Activated naive CD8-positive, alpha-beta T cell treated with anti-CD3 and anti-CD28 coated beads, Interleukin-2, amount 50 U/mL, for 24 hours (primary cell): ENCODE measurements around the gene KIF27.
A peak's percentile ranks its signal among the peaks of the same experiment; 100 is the strongest.
"Not testable (repeated sequence)": the region's sequence is repeated elsewhere in the genome, so short reads cannot be mapped to it uniquely, and the experiment has no call there.

Source experiments
- ATAC-seq: fragments of 150-1000 bp; cut with Tn5 transposase; one replicate; pipeline ENCODE4 v1.10.0; 2021
- DNase-seq: peaks from one replicate; pipeline ENCODE4 v3.0.0; 2021
- H3K27ac Mint-ChIP-seq: one replicate; pipeline ENCODE4 v1.8.0; 2021; ENCODE audit warnings: mild to moderate bottlenecking, mixed read lengths
- H3K27me3 Mint-ChIP-seq: one replicate; pipeline ENCODE4 v1.8.0; 2021; ENCODE audit warnings: mixed read lengths
- H3K36me3 Mint-ChIP-seq: one replicate; pipeline ENCODE4 v1.8.0; 2021; ENCODE audit warnings: low read depth, mixed read lengths
- H3K4me1 Mint-ChIP-seq: one replicate; pipeline ENCODE4 v1.8.0; 2021; ENCODE audit warnings: mixed read lengths
- H3K4me3 Mint-ChIP-seq: one replicate; pipeline ENCODE4 v1.8.0; 2021; ENCODE audit warnings: mild to moderate bottlenecking, moderate library complexity, mixed read lengths
- H3K9me3 Mint-ChIP-seq: one replicate; pipeline ENCODE4 v1.8.0; 2021; ENCODE audit warnings: mixed read lengths

KIF27 gene

GRCh38 chr9:83894301-83894700 is 26.9 kb downstream of the KIF27 start:
- DNase-seq, result not testable (repeated sequence)

DNA sequence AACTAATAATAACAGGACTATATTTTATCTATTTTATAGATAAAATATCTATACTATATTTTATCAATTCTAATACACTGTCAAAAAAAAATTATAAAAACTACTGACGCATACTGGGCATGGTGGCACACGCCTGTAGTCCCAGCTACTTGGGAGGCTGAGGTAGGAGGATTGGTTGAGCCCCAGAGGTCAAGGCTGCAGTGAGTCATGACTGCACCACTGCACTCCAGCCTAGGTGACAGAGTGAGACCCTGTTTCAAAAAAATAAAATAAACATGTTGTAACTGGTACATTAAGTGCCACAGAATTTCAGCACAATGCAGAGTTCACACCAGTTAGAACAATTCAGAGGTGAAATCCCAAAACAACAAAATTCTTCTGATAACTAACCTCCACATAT is 34.7 kb downstream of the KIF27 start:
- not testable (repeated sequence) for H3K27ac Mint-ChIP-seq, H3K9me3 Mint-ChIP-seq, H3K4me1 Mint-ChIP-seq, H3K4me3 Mint-ChIP-seq, H3K36me3 Mint-ChIP-seq, ATAC-seq, H3K27me3 Mint-ChIP-seq, DNase-seq

More at GRCh38 chr9:83894301-83894700, 26.9 kb downstream of the KIF27 start:
- not testable (repeated sequence) for H3K9me3 Mint-ChIP-seq, H3K27ac Mint-ChIP-seq, ATAC-seq, H3K4me3 Mint-ChIP-seq, H3K36me3 Mint-ChIP-seq, H3K27me3 Mint-ChIP-seq, H3K4me1 Mint-ChIP-seq

DNA sequence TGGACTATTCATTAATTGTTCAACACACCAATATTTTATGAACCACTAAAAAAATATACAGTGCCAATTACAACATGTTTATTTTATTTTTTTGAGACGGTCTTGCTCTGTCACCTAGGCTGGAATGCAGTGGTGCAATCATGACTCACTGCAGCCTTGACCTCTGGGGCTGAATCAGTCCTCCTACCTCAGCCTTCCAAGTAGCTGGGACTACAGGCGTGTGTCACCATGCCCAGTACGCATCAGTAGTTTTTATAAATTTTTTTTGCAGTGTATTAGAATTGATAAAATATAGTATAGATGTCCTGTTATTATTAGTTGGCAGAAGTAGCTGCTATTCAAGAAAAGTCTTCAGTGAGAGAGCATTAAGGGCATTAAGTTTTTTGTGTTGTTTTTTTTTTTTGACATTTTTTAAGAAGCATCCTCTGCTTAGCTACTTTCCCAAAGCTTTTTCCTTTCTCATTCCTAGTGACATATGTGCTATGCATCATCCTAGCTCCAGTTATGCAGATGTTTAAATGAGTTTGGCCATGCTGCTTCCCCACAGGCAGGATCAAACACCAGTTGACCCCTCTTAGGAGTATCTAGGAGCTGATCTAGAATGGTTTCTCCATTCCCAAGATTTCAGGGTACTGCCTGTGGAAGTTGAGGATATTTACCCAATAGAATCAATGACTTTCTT is 35.5 kb downstream of the KIF27 start:
- not testable (repeated sequence) for H3K4me3 Mint-ChIP-seq, H3K27ac Mint-ChIP-seq, H3K36me3 Mint-ChIP-seq, H3K4me1 Mint-ChIP-seq, ATAC-seq, H3K9me3 Mint-ChIP-seq, H3K27me3 Mint-ChIP-seq, DNase-seq

DNA sequence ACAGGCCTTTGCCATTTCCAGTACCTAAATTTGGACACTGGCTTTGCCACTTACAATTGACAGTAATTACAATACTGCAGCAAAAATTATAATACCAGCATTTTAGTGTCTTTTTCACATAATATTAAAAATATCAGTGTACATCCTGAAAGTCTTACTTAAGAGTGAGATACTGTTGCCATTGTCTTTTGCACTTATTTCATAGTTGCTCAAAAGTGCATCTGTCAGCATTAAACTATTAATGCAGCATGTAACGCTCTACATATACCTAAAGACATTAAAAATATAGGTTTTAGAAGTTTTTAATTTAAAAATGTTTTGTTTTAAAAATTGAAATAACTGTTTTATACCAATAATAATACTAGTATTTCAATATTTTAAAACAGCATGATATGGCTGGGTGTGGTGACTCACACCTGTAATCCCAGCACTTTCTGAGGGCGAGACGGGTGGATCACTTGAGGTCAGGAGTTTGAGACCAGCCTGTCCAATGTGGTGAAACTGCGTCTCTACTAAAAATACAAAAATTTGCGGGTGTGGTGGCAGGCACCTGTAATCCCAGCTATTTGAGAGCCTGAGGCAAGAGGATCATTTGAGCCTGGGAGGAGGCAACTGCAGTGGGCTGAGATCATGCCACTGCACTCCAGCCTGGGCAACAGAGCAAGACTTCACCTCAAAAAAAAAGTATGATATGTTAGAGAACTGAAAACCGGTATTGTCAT is 39.4 kb downstream of the KIF27 start:
- DNase-seq, result not testable (repeated sequence)

GRCh38 chr9:83875559-83875958 is 45.7 kb downstream of the KIF27 start:
- not testable (repeated sequence) for ATAC-seq, H3K4me3 Mint-ChIP-seq, DNase-seq, H3K27me3 Mint-ChIP-seq, H3K9me3 Mint-ChIP-seq, H3K27ac Mint-ChIP-seq, H3K36me3 Mint-ChIP-seq, H3K4me1 Mint-ChIP-seq

More for the DNA sequence above, 39.4 kb downstream of the KIF27 start:
- not testable (repeated sequence) for H3K9me3 Mint-ChIP-seq, H3K4me1 Mint-ChIP-seq, H3K36me3 Mint-ChIP-seq, H3K27me3 Mint-ChIP-seq, H3K27ac Mint-ChIP-seq, ATAC-seq, H3K4me3 Mint-ChIP-seq

DNA sequence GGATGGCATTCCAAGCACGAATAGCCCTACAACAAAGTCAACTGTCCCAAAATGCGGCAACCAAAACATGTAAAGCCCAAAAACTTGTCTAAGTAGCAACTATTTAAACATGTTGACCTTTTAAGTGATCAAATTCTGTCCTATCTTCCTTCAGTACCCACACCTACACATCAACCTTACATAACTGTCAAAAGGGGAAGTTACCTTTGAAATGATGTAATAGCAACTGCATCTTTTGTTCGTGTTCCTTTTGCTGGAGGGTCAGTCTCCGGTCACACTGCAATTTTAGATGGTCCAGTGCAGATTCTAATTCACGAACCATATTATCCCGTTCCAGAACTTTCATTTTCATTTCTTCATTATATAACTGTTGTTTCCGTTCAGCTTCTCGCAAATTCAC is 71.3 kb downstream of the KIF27 start:
- not testable (repeated sequence) for ATAC-seq, H3K4me1 Mint-ChIP-seq, H3K27ac Mint-ChIP-seq, H3K4me3 Mint-ChIP-seq, H3K36me3 Mint-ChIP-seq, DNase-seq, H3K27me3 Mint-ChIP-seq, H3K9me3 Mint-ChIP-seq

- H3K36me3 Mint-ChIP-seq, DNase-seq, H3K4me1 Mint-ChIP-seq, H3K9me3 Mint-ChIP-seq, H3K4me3 Mint-ChIP-seq, ATAC-seq, H3K27me3 Mint-ChIP-seq, H3K27ac Mint-ChIP-seq: not testable (repeated sequence)
Observed at GRCh38 chr9:83837070-83837643, 84.1 kb downstream of the KIF27 start.

DNA sequence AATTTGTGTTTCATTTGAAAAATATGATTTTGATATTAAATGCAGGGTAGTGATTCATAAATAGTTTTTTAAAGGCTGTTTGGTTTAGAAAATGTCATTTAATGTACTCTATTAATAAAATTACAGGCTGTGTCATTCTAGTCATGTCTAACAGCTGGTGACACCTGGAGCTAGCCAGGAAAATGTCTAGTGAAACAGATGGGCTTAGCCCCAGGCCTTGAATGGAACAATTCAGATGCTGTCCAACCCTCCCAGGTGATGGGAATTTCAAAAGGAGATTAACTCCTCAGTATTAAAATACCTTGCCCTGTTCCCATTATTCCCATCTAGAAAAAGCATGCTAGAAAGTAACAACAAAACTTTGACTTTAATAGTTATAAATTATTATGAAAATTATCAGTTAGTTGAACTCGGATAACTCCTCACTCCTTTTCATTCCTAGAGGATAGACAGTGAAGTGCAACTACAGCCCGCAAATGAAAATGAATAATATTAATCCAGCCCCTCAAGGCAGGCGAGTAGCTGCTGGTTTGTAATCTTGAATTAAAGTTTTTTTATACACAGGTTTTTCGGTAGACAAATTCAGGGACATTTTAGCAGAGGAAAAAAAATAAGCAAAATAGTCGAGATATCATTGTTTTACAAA is 90.7 kb downstream of the KIF27 start:
- ATAC-seq, H3K4me3 Mint-ChIP-seq, H3K36me3 Mint-ChIP-seq, H3K9me3 Mint-ChIP-seq, DNase-seq, H3K4me1 Mint-ChIP-seq, H3K27ac Mint-ChIP-seq, H3K27me3 Mint-ChIP-seq: not testable (repeated sequence)

DNA sequence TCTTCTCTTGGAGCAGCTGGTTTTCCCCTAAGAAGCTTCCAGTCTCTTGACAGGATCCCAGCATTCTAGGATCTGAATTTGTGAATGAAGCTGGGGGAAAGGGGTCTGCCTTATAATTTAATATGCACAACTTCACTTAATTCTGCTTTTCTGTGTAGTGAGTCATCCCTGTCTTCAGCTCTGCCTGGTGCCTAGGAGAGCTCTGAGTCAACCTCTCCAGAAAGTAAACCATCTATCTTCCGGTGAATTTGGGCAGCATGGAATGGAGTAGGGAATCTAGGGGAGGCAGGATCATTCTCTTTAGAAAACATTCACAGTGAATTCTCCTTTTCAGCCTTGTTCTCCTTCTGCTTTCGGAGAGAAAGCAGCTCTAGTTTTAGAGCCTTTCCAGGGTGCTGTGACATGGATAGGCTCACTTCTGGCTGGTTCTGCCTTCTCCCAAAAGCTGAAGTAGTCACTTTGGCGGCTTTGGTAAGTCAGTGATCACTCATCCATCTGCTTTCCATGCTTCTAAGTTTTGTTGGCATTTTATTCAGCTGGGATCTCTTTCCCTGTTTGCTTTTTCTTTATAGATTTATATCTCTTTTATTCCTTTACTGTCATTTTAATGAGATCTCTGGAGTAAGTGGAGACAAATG is 96.1 kb downstream of the KIF27 start:
- H3K4me3 Mint-ChIP-seq, H3K36me3 Mint-ChIP-seq, H3K27ac Mint-ChIP-seq, DNase-seq, H3K4me1 Mint-ChIP-seq, H3K27me3 Mint-ChIP-seq, H3K9me3 Mint-ChIP-seq: not testable (repeated sequence)
- peak; percentile 54 for ATAC-seq

GRCh38 chr9:83817356-83818278 is 103.6 kb downstream of the KIF27 start, which contains the start of gene GKAP1:
Gene GKAP1, minus strand, starts transcription at chr9:83817769. Its CDS starts 11,252 bp downstream, at chr9:83806517.
- Mint-ChIP-seq H3K4me3 (peak within 1 kb of the TSS; percentile 81), H3K27ac (peak within 1 kb of the TSS; percentile 72)
- not testable (repeated sequence) for H3K36me3 Mint-ChIP-seq, H3K9me3 Mint-ChIP-seq, H3K27me3 Mint-ChIP-seq, H3K4me1 Mint-ChIP-seq
- ATAC-seq (peak; percentile 74), DNase-seq (peak; percentile 69)

DNA sequence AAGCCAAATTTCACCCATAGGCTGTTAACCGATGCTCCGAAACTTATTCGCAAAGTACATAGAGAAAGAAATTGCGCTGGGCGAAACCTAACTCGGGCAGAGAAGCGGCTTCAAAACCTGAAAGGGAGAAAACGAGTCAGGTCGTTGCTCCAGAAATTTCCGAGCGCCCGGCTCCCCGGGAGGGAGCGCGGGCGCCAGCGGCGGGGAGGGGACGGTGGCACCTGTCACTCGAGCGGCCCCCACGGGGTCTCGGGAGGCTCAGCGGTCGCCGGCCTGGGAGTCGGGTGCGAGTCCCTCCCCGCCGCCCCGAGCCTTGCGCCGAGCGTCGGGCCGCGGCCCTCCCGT is 104.2 kb downstream of the KIF27 start:
- not testable (repeated sequence) for ATAC-seq, H3K4me1 Mint-ChIP-seq, H3K36me3 Mint-ChIP-seq, H3K9me3 Mint-ChIP-seq, H3K27me3 Mint-ChIP-seq
- H3K27ac Mint-ChIP-seq, result peak overlapping the region; percentile 72
- peak; percentile 40 for DNase-seq
- H3K4me3 Mint-ChIP-seq, result peak overlapping the region; percentile 81

GRCh38 chr9:83815120-83815519 is 106.1 kb downstream of the KIF27 start:
- H3K27me3 Mint-ChIP-seq, H3K36me3 Mint-ChIP-seq, DNase-seq, H3K9me3 Mint-ChIP-seq, H3K27ac Mint-ChIP-seq, H3K4me1 Mint-ChIP-seq, ATAC-seq, H3K4me3 Mint-ChIP-seq: not testable (repeated sequence)

DNA sequence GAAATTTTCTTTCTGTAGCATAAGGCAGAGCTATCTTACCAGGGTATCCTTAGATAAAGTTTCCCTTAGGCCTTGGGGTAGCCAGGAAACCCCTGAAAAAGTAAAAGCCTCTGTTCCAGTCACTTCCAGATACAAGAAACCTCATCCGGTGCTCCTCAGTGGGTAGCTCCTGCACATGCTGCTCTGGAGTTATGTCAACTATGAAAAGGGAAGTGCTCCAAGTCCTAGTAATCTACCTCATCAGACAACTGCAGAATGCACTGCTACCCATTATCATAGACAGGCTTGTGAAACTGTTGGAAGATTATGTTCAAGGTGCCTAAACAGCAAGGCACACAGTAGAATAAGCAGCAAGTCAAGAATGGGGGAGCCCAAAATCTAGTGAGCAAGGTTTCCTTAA is 112.0 kb downstream of the KIF27 start:
- not testable (repeated sequence) for H3K27ac Mint-ChIP-seq, ATAC-seq, H3K9me3 Mint-ChIP-seq, H3K4me3 Mint-ChIP-seq, H3K36me3 Mint-ChIP-seq, DNase-seq, H3K27me3 Mint-ChIP-seq, H3K4me1 Mint-ChIP-seq

- H3K4me3 Mint-ChIP-seq, H3K27ac Mint-ChIP-seq, H3K36me3 Mint-ChIP-seq, DNase-seq, ATAC-seq, H3K4me1 Mint-ChIP-seq, H3K27me3 Mint-ChIP-seq, H3K9me3 Mint-ChIP-seq: not testable (repeated sequence)
Observed at GRCh38 chr9:83804454-83804853, 116.8 kb downstream of the KIF27 start.
